Lower lobe of right lung (tissue), 2 donors: ENCODE measurements around the gene KXD1. TPM values are rescaled to one million over a fixed set of nuclear protein-coding genes. Genes with fewer than 3 reads are reported as not detected.

Experiments used
- ATAC-seq, 2 donors: fragments of 200-7000 bp; cut with Tn5 transposase; one replicate each; pipeline ENCODE4 v1.9.1; 2020 to 2022; ENCODE audit warnings: mild to moderate bottlenecking in 2 of 2, moderate library complexity in 2 of 2
- DNase-seq: peaks from one replicate; pipeline ENCODE4 v3.0.0-alpha.2; 2020
- H3K27ac ChIP-seq: fragments of 200-600 bp; one replicate; pipeline ENCODE4 v1.8.0; 2022
- H3K27me3 ChIP-seq: fragments of 200-600 bp; one replicate; pipeline ENCODE4 v1.8.0; 2022; ENCODE audit warnings: low read depth
- H3K36me3 ChIP-seq: fragments of 200-600 bp; one replicate; pipeline ENCODE4 v1.8.0; 2022; ENCODE audit warnings: mild to moderate bottlenecking
- H3K4me1 ChIP-seq: fragments of 200-600 bp; one replicate; pipeline ENCODE4 v1.8.0; 2022
- H3K4me3 ChIP-seq: fragments of 200-600 bp; one replicate; pipeline ENCODE4 v1.8.0; 2022; ENCODE audit warnings: mild to moderate bottlenecking
- H3K9me3 ChIP-seq: fragments of 200-600 bp; one replicate; pipeline ENCODE4 v1.8.0; 2022
- CTCF ChIP-seq: fragments of 200-600 bp; IDR thresholded peaks from one replicate; pipeline ENCODE4 v1.8.0; 2022; ENCODE audit warnings: antibody characterized with exemption, mild to moderate bottlenecking
- intact Hi-C: fragments of 100-400 bp; cut with DNase I; formaldehyde crosslinking; loops from one replicate; pipeline ENCODE4 v1.11.0; 2022
- total RNA-seq: library from RNA; stranded (reverse); fragmentation: NEBNext Ultra II Directional; extraction: Animal tissue kit (Norgen Biotek cat#: 25700); gene quantifications from one replicate; pipeline ENCODE4 v1.2.1, GENCODE V29; 2021
- donor health status: DM: no; HTN: yes; CAD: no; lungs with severe emphysema.

Gene KXD1
- total RNA-seq, 1 donor from 2014 or later: 71.9 TPM

- ATAC-seq (no peak), DNase-seq (no peak)
- TF ChIP-seq CTCF: no peak
- no peak overlapping the region for H3K27ac ChIP-seq
- H3K27me3 ChIP-seq: peaks cover 88% of the 10 kb centered on the region
- H3K36me3 ChIP-seq: no peaks in the 10 kb centered on the region
- peak overlapping the region; percentile 47 for H3K4me3 ChIP-seq
- intact Hi-C loops: no loop called here
- peaks cover 49% of the 10 kb centered on the region for H3K4me1 ChIP-seq
- no peaks in the 10 kb centered on the region for H3K9me3 ChIP-seq
These were observed 54.5 kb downstream of the KXD1 start for GRCh38 chr19:18612051-18612771.

GRCh38 chr19:18612772-18613588, 55.3 kb downstream of the KXD1 start, which contains the start of gene TMEM59L:
Gene TMEM59L, plus strand, starts transcription at chr19:18612870. Its CDS starts 89 bp downstream, at chr19:18612959.
- TF ChIP-seq CTCF: no peak
- H3K27ac ChIP-seq: no peak within 1 kb of the TSS
- intact Hi-C loops: no loop called here

GRCh38 chr19:18613589-18614234, 56.0 kb downstream of the KXD1 start:
- no peak for TF ChIP-seq CTCF
- Histone ChIP-seq H3K27me3 (peaks cover 79% of the 10 kb centered on the region), H3K4me1 (peaks cover 38% of the 10 kb centered on the region), H3K4me3 (no peak overlapping the region), H3K27ac (no peak overlapping the region), H3K9me3 (no peaks in the 10 kb centered on the region), H3K36me3 (no peaks in the 10 kb centered on the region)
- DNase-seq (no peak), ATAC-seq (no peak)
- intact Hi-C loops: no loop called here

More at GRCh38 chr19:18612772-18613588, 55.3 kb downstream of the KXD1 start, which contains the start of gene TMEM59L:
- Histone ChIP-seq H3K9me3 (no peaks in the 10 kb centered on the region), H3K4me1 (peaks cover 41% of the 10 kb centered on the region), H3K36me3 (no peaks in the 10 kb centered on the region), H3K27me3 (peaks cover 85% of the 10 kb centered on the region), H3K4me3 (peak within 1 kb of the TSS; percentile 47)
- DNase-seq: no peak
- peak in 1 of 2 donors; percentile 21 for ATAC-seq

GRCh38 chr19:18616023-18616422, 58.4 kb downstream of the KXD1 start:
- no peaks in the 10 kb centered on the region for H3K36me3 ChIP-seq
- TF ChIP-seq CTCF: no peak
- no peak overlapping the region for H3K4me3 ChIP-seq
- H3K27ac ChIP-seq: no peak overlapping the region
- intact Hi-C loops: no loop called here
- H3K9me3 ChIP-seq: no peaks in the 10 kb centered on the region
- DNase-seq (no peak), ATAC-seq (no peak)
- H3K27me3 ChIP-seq: peaks cover 56% of the 10 kb centered on the region
- peaks cover 22% of the 10 kb centered on the region for H3K4me1 ChIP-seq

- H3K27ac ChIP-seq: no peak overlapping the region
- peaks cover 7% of the 10 kb centered on the region for H3K4me1 ChIP-seq
- ATAC-seq (no peak), DNase-seq (no peak)
- H3K4me3 ChIP-seq: no peak overlapping the region
- no peak for TF ChIP-seq CTCF
- intact Hi-C loops: no loop called here
- no peaks in the 10 kb centered on the region for H3K9me3 ChIP-seq
- peaks cover 41% of the 10 kb centered on the region for H3K27me3 ChIP-seq
- no peaks in the 10 kb centered on the region for H3K36me3 ChIP-seq
These were observed 59.9 kb downstream of the KXD1 start for GRCh38 chr19:18617562-18617961.
